Measurements from ENCODE around the gene KCNV2. TPM values are rescaled to one million over a fixed set of nuclear protein-coding genes. Genes with fewer than 3 reads are reported as not detected.
"Not testable (repeated sequence)": the region's sequence is repeated elsewhere in the genome, so short reads cannot be mapped to it uniquely, and the experiment has no call there.

KCNV2 gene
- total RNA-seq, 2 experiments from 2014 or later: not detected

DNA sequence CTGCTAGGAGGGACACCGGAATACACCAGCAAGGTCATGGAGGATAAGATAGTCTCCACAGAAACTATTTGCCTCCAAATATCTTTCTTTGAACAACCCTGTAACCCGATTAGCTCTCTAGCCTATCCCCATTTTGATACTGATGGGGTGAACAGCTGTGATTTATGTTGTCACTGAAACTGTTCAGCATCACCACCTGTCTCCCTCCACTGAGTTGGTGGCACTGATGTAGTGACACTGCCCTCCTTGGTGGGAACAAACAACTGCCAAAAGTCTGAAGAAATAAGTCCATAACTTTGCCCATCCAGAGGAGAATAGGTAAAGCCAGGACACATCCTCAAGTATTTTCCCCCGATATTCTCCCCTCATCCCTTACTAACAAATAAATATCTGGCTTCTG is 24.3 kb upstream of the KCNV2 start:
- no peak overlapping the region for H3K27ac Mint-ChIP-seq
- H3K4me3 Mint-ChIP-seq: no peak overlapping the region
- no peaks in the 10 kb centered on the region for H3K36me3 Mint-ChIP-seq (ENCODE audit: low read depth)
- ChIA-PET POLR2A (no interaction called here), CTCF (interaction anchor here (0.8 kb wide), 1 partner anchor 9 kb away, joined by 3 read pairs; no protein-coding TSS in a partner anchor)
- DNase-seq (no peak), ATAC-seq (no peak)
- H3K9me3 Mint-ChIP-seq (ENCODE audit: low read depth): no peaks in the 10 kb centered on the region
- intact Hi-C loops (cut with DNase I, micrococcal nuclease): no loop called here
- no peaks in the 10 kb centered on the region for H3K27me3 Mint-ChIP-seq
- no peaks in the 10 kb centered on the region for H3K4me1 Mint-ChIP-seq

- intact Hi-C loops (cut with DNase I, micrococcal nuclease): no loop called here
- ChIA-PET CTCF (no interaction called here), POLR2A (no interaction called here)
- H3K4me3 Mint-ChIP-seq: no peak overlapping the region
- no peaks in the 10 kb centered on the region for H3K4me1 Mint-ChIP-seq
- ATAC-seq: no peak
- no peaks in the 10 kb centered on the region for H3K36me3 Mint-ChIP-seq (ENCODE audit: low read depth)
- no peak for DNase-seq
- H3K9me3 Mint-ChIP-seq (ENCODE audit: low read depth): no peaks in the 10 kb centered on the region
- no peak overlapping the region for H3K27ac Mint-ChIP-seq
- no peaks in the 10 kb centered on the region for H3K27me3 Mint-ChIP-seq
These were observed 19.8 kb upstream of the KCNV2 start for GRCh38 chr9:2697492-2697891.

DNA sequence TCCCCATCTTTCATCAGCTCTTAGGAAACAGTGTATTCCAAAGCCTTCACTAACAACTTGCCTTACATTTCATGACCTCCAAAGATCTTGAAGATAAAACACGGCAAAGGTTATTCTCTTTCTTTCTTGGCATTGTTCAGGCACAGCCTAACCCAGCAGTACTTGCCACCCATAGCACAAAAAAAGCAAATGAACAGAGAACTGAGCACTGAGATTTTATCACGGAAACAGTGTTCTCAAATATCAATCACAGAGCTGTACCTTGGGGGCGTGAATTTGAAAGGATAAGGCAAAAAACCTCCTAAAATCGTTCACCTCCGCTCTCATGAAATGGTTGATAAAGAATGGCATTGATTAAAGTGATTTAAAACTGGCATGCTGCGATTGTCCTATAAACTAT is 16.9 kb upstream of the KCNV2 start:
- CTCF ChIA-PET: no interaction called here
- POLR2A ChIA-PET: no interaction called here

DNA sequence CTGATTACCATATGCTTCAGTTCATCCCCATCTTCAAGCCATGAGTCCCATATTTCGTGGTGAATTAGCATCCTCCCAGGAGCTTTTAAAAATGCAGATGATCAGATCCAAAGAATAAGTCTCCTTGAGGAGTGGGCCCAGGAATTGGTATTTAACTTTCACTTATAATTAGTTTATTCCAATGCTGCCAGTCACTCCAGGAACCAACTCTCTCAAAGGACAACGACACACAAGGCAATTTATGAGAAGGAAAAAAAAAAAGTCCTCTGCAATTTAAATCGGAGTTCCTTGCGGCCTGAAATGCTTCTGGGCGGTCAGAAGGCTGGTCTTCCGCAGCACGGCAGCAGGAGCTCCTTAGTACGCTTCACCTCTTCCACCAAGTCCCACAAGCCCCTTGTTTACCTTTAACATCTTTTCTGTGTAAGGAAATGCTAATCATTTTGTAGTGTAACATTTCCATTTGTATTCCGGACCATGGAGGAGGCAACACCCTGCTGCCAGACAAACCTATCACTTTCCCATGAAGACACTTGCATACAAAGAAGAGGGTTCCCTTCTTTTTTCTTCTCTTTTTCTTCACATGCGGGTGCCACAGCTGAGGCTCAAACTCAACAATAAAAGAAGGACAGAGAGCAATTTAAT is 16.3 kb upstream of the KCNV2 start:
- Mint-ChIP-seq H3K27me3 (no peaks in the 10 kb centered on the region), H3K4me1 (no peaks in the 10 kb centered on the region), H3K9me3 (ENCODE audit: low read depth) (no peaks in the 10 kb centered on the region), H3K27ac (no peak overlapping the region), H3K36me3 (ENCODE audit: low read depth) (no peaks in the 10 kb centered on the region), H3K4me3 (no peak overlapping the region)
- intact Hi-C loops (cut with DNase I, micrococcal nuclease): no loop called here
- ChIA-PET POLR2A (no interaction called here), CTCF (no interaction called here)
- no peak for DNase-seq
- no peak for ATAC-seq

More for the DNA sequence above, 16.9 kb upstream of the KCNV2 start:
- H3K4me1 Mint-ChIP-seq: no peaks in the 10 kb centered on the region
- H3K4me3 Mint-ChIP-seq: no peak overlapping the region
- no peak overlapping the region for H3K27ac Mint-ChIP-seq
- intact Hi-C loops (cut with DNase I, micrococcal nuclease): no loop called here
- ATAC-seq (no peak), DNase-seq (no peak)
- H3K9me3 Mint-ChIP-seq (ENCODE audit: low read depth): no peaks in the 10 kb centered on the region
- H3K36me3 Mint-ChIP-seq (ENCODE audit: low read depth): no peaks in the 10 kb centered on the region
- no peaks in the 10 kb centered on the region for H3K27me3 Mint-ChIP-seq

GRCh38 chr9:2704504-2704903 is 12.8 kb upstream of the KCNV2 start:
- H3K27me3 Mint-ChIP-seq: no peaks in the 10 kb centered on the region
- ChIA-PET POLR2A (no interaction called here), CTCF (no interaction called here)
- peaks cover 4% of the 10 kb centered on the region for H3K36me3 Mint-ChIP-seq (ENCODE audit: low read depth)
- no peaks in the 10 kb centered on the region for H3K4me1 Mint-ChIP-seq
- no peaks in the 10 kb centered on the region for H3K9me3 Mint-ChIP-seq (ENCODE audit: low read depth)
- no peak overlapping the region for H3K4me3 Mint-ChIP-seq
- intact Hi-C loops (cut with DNase I, micrococcal nuclease): no loop called here
- no peak for DNase-seq
- H3K27ac Mint-ChIP-seq: no peak overlapping the region
- ATAC-seq: no peak

GRCh38 chr9:2707256-2707655 is 10.1 kb upstream of the KCNV2 start:
- H3K4me3 Mint-ChIP-seq; POLR2A ChIA-PET; CTCF ChIA-PET; H3K27me3 Mint-ChIP-seq; H3K4me1 Mint-ChIP-seq; DNase-seq; H3K9me3 Mint-ChIP-seq (ENCODE audit: low read depth); H3K27ac Mint-ChIP-seq; ATAC-seq; H3K36me3 Mint-ChIP-seq (ENCODE audit: low read depth); intact Hi-C loops (cut with DNase I, micrococcal nuclease): not testable (repeated sequence)

DNA sequence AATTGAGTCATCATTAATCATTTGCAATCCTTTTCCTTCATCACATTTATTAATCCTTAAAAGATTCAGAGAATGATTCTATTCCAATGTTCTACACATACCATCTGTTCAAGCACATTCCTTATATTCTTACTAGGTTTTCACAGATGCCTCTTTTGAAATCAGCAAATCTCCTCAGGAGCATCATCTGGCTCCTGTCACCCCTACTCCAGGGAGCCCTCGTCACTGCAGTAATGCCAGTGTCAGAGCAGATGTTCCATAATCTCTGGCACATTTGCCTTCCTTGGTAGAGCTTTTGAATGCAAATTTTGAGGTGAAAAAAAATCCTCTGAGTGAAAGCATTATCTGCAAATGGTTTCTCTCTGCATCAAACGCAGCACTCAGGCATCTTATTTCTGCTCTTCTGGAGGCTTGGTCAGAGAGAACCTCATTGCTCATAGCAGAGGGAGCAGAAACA is 7.6 kb upstream of the KCNV2 start:
- POLR2A ChIA-PET: no interaction called here
- H3K4me1 Mint-ChIP-seq: no peaks in the 10 kb centered on the region
- intact Hi-C loops (cut with DNase I, micrococcal nuclease): no loop called here

DNA sequence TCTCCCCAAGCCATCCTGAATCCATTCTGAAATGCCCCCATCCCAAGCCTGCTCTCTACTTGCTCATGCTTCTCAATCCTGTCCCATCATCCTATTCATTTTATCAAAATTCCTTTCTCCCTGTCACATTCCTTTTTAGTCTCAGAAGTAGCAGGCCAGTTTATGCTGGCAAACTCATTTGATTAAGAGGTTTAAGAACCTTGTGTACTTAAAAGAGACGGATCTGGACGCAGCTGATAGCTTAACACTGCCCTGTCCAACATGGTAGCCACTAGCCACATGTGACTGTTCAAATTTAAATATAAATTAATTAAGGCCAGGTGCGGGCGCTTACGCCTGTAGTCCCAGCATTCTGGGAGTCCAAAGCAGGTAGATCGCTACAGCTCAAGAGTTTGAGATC is 5.6 kb upstream of the KCNV2 start:
- CTCF ChIA-PET: no interaction called here

More for the DNA sequence above, 7.6 kb upstream of the KCNV2 start:
- no peaks in the 10 kb centered on the region for H3K9me3 Mint-ChIP-seq (ENCODE audit: low read depth)
- ATAC-seq (no peak), DNase-seq (no peak)
- CTCF ChIA-PET: no interaction called here
- no peaks in the 10 kb centered on the region for H3K27me3 Mint-ChIP-seq
- H3K36me3 Mint-ChIP-seq (ENCODE audit: low read depth): peaks cover 4% of the 10 kb centered on the region
- no peak overlapping the region for H3K27ac Mint-ChIP-seq
- H3K4me3 Mint-ChIP-seq: no peak overlapping the region

GRCh38 chr9:2718001-2718697 is 839 bp downstream of the KCNV2 start:
- Mint-ChIP-seq H3K4me3 (no peak overlapping the region), H3K9me3 (ENCODE audit: low read depth) (no peaks in the 10 kb centered on the region), H3K27ac (no peak overlapping the region), H3K27me3 (no peaks in the 10 kb centered on the region), H3K36me3 (ENCODE audit: low read depth) (peaks cover 20% of the 10 kb centered on the region), H3K4me1 (no peaks in the 10 kb centered on the region)
- ATAC-seq (no peak), DNase-seq (no peak)
- intact Hi-C loops (cut with DNase I, micrococcal nuclease): no loop called here
- ChIA-PET CTCF (no interaction called here), POLR2A (no interaction called here)

More for the DNA sequence above, 5.6 kb upstream of the KCNV2 start:
- Mint-ChIP-seq H3K27ac (no peak overlapping the region), H3K4me1 (no peaks in the 10 kb centered on the region), H3K27me3 (no peaks in the 10 kb centered on the region), H3K4me3 (no peak overlapping the region), H3K36me3 (ENCODE audit: low read depth) (peaks cover 4% of the 10 kb centered on the region), H3K9me3 (ENCODE audit: low read depth) (no peaks in the 10 kb centered on the region)
- DNase-seq (no peak), ATAC-seq (no peak)
- POLR2A ChIA-PET: no interaction called here
- intact Hi-C loops (cut with DNase I, micrococcal nuclease): no loop called here

GRCh38 chr9:2718698-2719033 is 1.4 kb downstream of the KCNV2 start:
- ATAC-seq (no peak), DNase-seq (no peak)
- no peak overlapping the region for H3K27ac Mint-ChIP-seq
- intact Hi-C loops (cut with DNase I, micrococcal nuclease): no loop called here
- ChIA-PET CTCF (no interaction called here), POLR2A (no interaction called here)
- H3K27me3 Mint-ChIP-seq: no peaks in the 10 kb centered on the region
- no peak overlapping the region for H3K4me3 Mint-ChIP-seq
- H3K4me1 Mint-ChIP-seq: no peaks in the 10 kb centered on the region
- H3K36me3 Mint-ChIP-seq (ENCODE audit: low read depth): peaks cover 20% of the 10 kb centered on the region
- no peaks in the 10 kb centered on the region for H3K9me3 Mint-ChIP-seq (ENCODE audit: low read depth)

DNA sequence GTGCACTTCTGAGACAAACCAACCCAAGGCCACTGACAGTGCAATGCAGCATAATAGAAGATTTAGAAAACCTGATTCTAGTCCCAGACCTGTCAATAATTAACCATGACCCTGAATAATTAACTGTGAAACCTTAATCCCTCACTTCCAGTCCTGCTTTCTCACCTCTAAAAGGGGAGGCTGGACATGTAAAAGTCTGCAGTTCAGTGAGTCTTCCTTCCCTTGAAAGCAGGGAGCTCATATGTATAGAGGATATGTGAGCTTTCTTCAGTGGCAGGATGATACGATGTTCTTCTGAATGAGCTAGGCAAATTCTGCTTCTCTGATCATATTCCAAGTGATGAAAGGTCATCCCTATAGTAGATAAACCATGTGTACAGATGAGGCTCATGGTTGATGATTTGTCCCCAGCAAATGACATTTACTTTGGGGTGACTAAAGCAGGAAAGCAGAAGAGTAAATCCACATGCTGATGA is 2.9 kb downstream of the KCNV2 start:
- Mint-ChIP-seq H3K27me3 (no peaks in the 10 kb centered on the region), H3K4me3 (no peak overlapping the region), H3K36me3 (ENCODE audit: low read depth) (peaks cover 20% of the 10 kb centered on the region), H3K4me1 (no peaks in the 10 kb centered on the region), H3K27ac (no peak overlapping the region), H3K9me3 (ENCODE audit: low read depth) (no peaks in the 10 kb centered on the region)
- intact Hi-C loops (cut with DNase I, micrococcal nuclease): no loop called here
- DNase-seq: no peak
- ChIA-PET CTCF (no interaction called here), POLR2A (no interaction called here)
- ATAC-seq: no peak

GRCh38 chr9:2722715-2723114 is 5.4 kb downstream of the KCNV2 start:
- H3K36me3 Mint-ChIP-seq (ENCODE audit: low read depth): peaks cover 15% of the 10 kb centered on the region
- H3K4me3 Mint-ChIP-seq: no peak overlapping the region
- intact Hi-C loops (cut with DNase I, micrococcal nuclease): no loop called here
- H3K9me3 Mint-ChIP-seq (ENCODE audit: low read depth): no peaks in the 10 kb centered on the region
- CTCF ChIA-PET: interaction anchor here (0.7 to 1.0 kb wide), 2 partner anchors 59 to 256 kb away, joined by 3 to 4 read pairs; no protein-coding TSS in a partner anchor
- POLR2A ChIA-PET: no interaction called here
- DNase-seq (peak; percentile 18), ATAC-seq (peak; percentile 53)
- H3K4me1 Mint-ChIP-seq: no peaks in the 10 kb centered on the region
- H3K27ac Mint-ChIP-seq: no peak overlapping the region
- no peaks in the 10 kb centered on the region for H3K27me3 Mint-ChIP-seq
